ENCODE measurements around the gene C1QL4.

C1QL4 gene

DNA sequence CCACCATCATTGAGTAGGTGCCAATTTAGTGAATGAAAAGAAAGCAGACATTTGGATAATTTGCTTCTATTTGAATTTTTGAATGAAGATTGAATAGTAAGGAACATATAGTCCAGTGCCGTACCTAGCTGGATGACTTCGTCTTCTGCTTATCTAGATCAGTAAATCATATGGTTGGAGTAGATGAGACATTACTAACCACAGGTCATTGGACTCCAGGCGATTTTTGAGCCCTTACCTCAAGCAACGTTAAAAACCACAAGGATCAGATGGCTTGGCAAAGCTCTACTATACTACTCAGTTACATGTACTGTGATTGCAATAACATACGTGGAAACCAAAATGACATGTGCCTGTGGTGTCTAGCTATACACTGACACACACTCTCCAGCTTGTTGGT lies 28.6 kb upstream of the C1QL4 start:
- 0 out of 2 replicates have a peak overlapping the region, but pooled peaks have one; percentile 53 for H3K27ac ChIP-seq (ENCODE audit: low read length)
- peak overlapping the region; percentile 96 for H3K9ac ChIP-seq (ENCODE audit: low read depth, low read length)
- ATAC-seq (ENCODE audit: insufficient read depth, low read depth): no peak

DNA sequence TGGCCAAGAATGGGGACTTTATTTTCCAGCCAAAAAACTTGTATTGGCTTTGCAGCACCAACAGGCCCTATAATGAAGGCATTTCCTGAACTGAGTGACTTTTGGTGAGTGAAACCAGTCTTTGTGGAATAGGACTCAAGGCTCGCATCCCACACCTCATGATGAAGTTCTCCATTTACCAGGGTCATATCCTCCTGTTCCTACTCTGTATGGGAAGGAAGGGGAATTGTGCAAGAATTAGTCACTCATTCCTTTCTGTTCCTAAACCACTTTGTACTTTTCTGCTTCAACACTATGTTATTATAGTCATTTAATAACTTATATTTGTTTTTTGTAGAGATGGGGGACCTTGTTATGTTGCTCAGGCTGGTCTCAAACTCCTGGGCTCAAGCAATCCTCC lies 28.0 kb upstream of the C1QL4 start:
- DNase-seq (no peak), ATAC-seq (ENCODE audit: insufficient read depth, low read depth) (no peak)
- no peaks in the 10 kb centered on the region; the same call in 1 of the 2 replicates for H3K36me3 ChIP-seq (ENCODE audit: insufficient read depth, low read length)
- no peak overlapping the region for H3K9ac ChIP-seq (ENCODE audit: low read depth, low read length)
- H3K4me1 ChIP-seq (ENCODE audit: insufficient read depth, low read length): peaks cover 35% of the 10 kb centered on the region
- H3K9me3 ChIP-seq (ENCODE audit: insufficient read depth, low read length, severe bottlenecking): no peaks in the 10 kb centered on the region
- H3K4me2 ChIP-seq (ENCODE audit: insufficient read depth, low read length): no peak overlapping the region
- H3K27me3 ChIP-seq (ENCODE audit: insufficient read depth, low read length, poor library complexity): no peaks in the 10 kb centered on the region
- H3K79me2 ChIP-seq (ENCODE audit: insufficient read depth, low read length): peaks cover 37% of the 10 kb centered on the region
- TF ChIP-seq, protein P1, sequence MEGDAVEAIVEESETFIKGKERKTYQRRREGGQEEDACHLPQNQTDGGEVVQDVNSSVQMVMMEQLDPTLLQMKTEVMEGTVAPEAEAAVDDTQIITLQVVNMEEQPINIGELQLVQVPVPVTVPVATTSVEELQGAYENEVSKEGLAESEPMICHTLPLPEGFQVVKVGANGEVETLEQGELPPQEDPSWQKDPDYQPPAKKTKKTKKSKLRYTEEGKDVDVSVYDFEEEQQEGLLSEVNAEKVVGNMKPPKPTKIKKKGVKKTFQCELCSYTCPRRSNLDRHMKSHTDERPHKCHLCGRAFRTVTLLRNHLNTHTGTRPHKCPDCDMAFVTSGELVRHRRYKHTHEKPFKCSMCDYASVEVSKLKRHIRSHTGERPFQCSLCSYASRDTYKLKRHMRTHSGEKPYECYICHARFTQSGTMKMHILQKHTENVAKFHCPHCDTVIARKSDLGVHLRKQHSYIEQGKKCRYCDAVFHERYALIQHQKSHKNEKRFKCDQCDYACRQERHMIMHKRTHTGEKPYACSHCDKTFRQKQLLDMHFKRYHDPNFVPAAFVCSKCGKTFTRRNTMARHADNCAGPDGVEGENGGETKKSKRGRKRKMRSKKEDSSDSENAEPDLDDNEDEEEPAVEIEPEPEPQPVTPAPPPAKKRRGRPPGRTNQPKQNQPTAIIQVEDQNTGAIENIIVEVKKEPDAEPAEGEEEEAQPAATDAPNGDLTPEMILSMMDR (IDR thresholded peaks at IDR 0.05; ENCODE audit: borderline replicate concordance, extremely low read depth, low read length, poor library complexity, severe bottlenecking): no peak
- no peak for TF ChIP-seq EZH2 (IDR thresholded peaks at IDR 0.05; ENCODE audit: borderline replicate concordance, low read depth, low read length, severe bottlenecking)
- no peak overlapping the region for H3K4me3 ChIP-seq (ENCODE audit: low read depth in 1 of 2, low read length in 2 of 2)
- H2AFZ ChIP-seq (ENCODE audit: low read depth, low read length): no peak overlapping the region
- H4K20me1 ChIP-seq (ENCODE audit: insufficient read depth, low read length): no peaks in the 10 kb centered on the region
- no peak overlapping the region for H3K27ac ChIP-seq (ENCODE audit: low read length)

More for the DNA sequence above, 28.6 kb upstream of the C1QL4 start:
- Histone ChIP-seq H3K79me2 (ENCODE audit: insufficient read depth, low read length) (peaks cover 43% of the 10 kb centered on the region), H4K20me1 (ENCODE audit: insufficient read depth, low read length) (no peaks in the 10 kb centered on the region; the same call in 1 of the 2 replicates), H3K4me1 (ENCODE audit: insufficient read depth, low read length) (peaks cover 35% of the 10 kb centered on the region), H3K36me3 (ENCODE audit: insufficient read depth, low read length) (no peaks in the 10 kb centered on the region; the same call in 1 of the 2 replicates), H2AFZ (ENCODE audit: low read depth, low read length) (no peak overlapping the region), H3K4me2 (ENCODE audit: insufficient read depth, low read length) (peak overlapping the region; percentile 86), H3K4me3 (ENCODE audit: low read depth in 1 of 2, low read length in 2 of 2) (peak overlapping the region in 1 of 2 experiments; percentile 73; a peak in 2 of 4 replicates), H3K9me3 (ENCODE audit: insufficient read depth, low read length, severe bottlenecking) (no peaks in the 10 kb centered on the region), H3K27me3 (ENCODE audit: insufficient read depth, low read length, poor library complexity) (no peaks in the 10 kb centered on the region)
- TF ChIP-seq EZH2 (IDR thresholded peaks at IDR 0.05; ENCODE audit: borderline replicate concordance, low read depth, low read length, severe bottlenecking): no peak
- TF ChIP-seq, protein P1 (IDR thresholded peaks at IDR 0.05; ENCODE audit: borderline replicate concordance, extremely low read depth, low read length, poor library complexity, severe bottlenecking): no peak
- no peak for DNase-seq

DNA sequence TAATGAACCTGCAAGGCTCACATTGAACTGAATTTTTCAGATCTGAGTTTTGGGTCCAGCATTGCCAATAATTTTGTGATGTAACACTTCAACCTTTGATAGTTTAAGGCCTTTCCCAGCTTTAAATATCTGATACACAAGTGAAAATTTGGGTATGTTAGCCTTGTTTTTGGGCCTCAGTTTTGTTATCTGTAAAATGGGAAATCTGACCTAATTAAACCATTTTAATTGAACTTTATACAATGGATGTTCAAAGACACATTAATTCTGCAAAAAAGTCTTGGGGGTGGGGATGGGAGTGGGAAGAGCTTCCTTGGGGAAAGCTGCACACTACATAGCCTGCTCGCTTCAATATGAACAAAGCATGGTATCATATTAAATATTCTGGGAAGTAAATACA lies 25.1 kb upstream of the C1QL4 start:
- TF ChIP-seq, protein P1 (IDR thresholded peaks at IDR 0.05; ENCODE audit: borderline replicate concordance, extremely low read depth, low read length, poor library complexity, severe bottlenecking): no peak
- no peak for TF ChIP-seq EZH2 (IDR thresholded peaks at IDR 0.05; ENCODE audit: borderline replicate concordance, low read depth, low read length, severe bottlenecking)
- no peak overlapping the region for H3K9ac ChIP-seq (ENCODE audit: low read depth, low read length)

More for the DNA sequence above, 25.1 kb upstream of the C1QL4 start:
- no peaks in the 10 kb centered on the region for H4K20me1 ChIP-seq (ENCODE audit: insufficient read depth, low read length)
- no peak overlapping the region for H3K4me3 ChIP-seq (ENCODE audit: low read depth in 1 of 2, low read length in 2 of 2)
- no peak overlapping the region for H3K27ac ChIP-seq (ENCODE audit: low read length)
- H3K27me3 ChIP-seq (ENCODE audit: insufficient read depth, low read length, poor library complexity): no peaks in the 10 kb centered on the region
- no peak overlapping the region for H2AFZ ChIP-seq (ENCODE audit: low read depth, low read length)
- no peaks in the 10 kb centered on the region for H3K9me3 ChIP-seq (ENCODE audit: insufficient read depth, low read length, severe bottlenecking)
- peaks cover 19% of the 10 kb centered on the region for H3K4me1 ChIP-seq (ENCODE audit: insufficient read depth, low read length)
- no peak overlapping the region for H3K4me2 ChIP-seq (ENCODE audit: insufficient read depth, low read length)
- ATAC-seq (ENCODE audit: insufficient read depth, low read depth): no peak
- DNase-seq: no peak
- peaks cover 10% of the 10 kb centered on the region for H3K79me2 ChIP-seq (ENCODE audit: insufficient read depth, low read length)
- H3K36me3 ChIP-seq (ENCODE audit: insufficient read depth, low read length): no peaks in the 10 kb centered on the region; the same call in 1 of the 2 replicates
